Ectodermal cell (in vitro differentiated cells): Measurements from ENCODE around the gene PILRB.
"Not testable (repeated sequence)": the region's sequence is repeated elsewhere in the genome, so short reads cannot be mapped to it uniquely, and the experiment has no call there.

Experiments used
- H3K27ac ChIP-seq: 2 replicates; pipeline ENCODE4 v1.7.0; 2013; ENCODE audit warnings: mild to moderate bottlenecking, low read depth, low read length; ENCODE audit not compliant: insufficient read depth, poor library complexity, severe bottlenecking
- H3K27me3 ChIP-seq: 2 replicates; pipeline ENCODE4 v1.7.0; 2013; ENCODE audit warnings: mild to moderate bottlenecking, low read length; ENCODE audit not compliant: insufficient read depth, control insufficient read depth, poor library complexity, severe bottlenecking
- H3K36me3 ChIP-seq: one replicate; pipeline ENCODE4 v1.7.0; 2013; ENCODE audit warnings: low read length; ENCODE audit not compliant: control insufficient read depth, insufficient read depth
- H3K4me1 ChIP-seq: one replicate; pipeline ENCODE4 v1.7.0; 2013; ENCODE audit warnings: low read length; ENCODE audit not compliant: control insufficient read depth, insufficient read depth
- H3K4me3 ChIP-seq: 2 replicates; pipeline ENCODE4 v1.7.0; 2013; ENCODE audit warnings: low read depth, low read length, control low read depth; ENCODE audit not compliant: insufficient read depth
- H3K9me3 ChIP-seq: 2 replicates; pipeline ENCODE4 v1.7.0; 2013; ENCODE audit warnings: mild to moderate bottlenecking, low read length, moderate library complexity; ENCODE audit not compliant: control insufficient read depth
- WGBS, 2 experiments: methylation state at CpG; one replicate each; pipeline ENCODE4 v1.1.7; 2013; ENCODE audit warnings: missing lambda C conversion rate in 2 of 2; 5-methylcytosine and 5-hydroxymethylcytosine counted together

PILRB gene

DNA sequence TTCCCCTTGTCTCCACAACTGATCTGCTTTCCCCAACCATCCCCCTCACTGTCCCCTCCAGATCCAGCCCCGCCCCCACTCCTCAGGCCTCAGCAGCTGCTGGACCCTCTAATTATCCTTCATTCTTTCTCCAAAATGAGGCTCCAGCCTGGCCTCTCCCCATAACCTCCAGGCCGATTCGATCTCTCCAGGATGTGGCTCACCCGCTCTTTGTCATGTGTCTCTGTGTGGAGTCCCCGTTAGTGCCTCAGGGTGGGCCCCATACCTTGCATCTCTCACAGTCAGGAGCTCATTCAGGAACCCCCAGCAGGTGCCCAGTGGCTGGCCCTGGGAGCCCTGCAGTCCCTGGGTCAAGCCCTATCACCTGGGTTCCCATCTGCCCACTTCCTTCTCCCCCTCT is 16.7 kb downstream of the PILRB start:
- no peaks in the 10 kb centered on the region for H3K36me3 ChIP-seq
- no peaks in the 10 kb centered on the region for H3K27me3 ChIP-seq
- no peaks in the 10 kb centered on the region for H3K9me3 ChIP-seq
- no peak overlapping the region for H3K4me3 ChIP-seq
- peaks cover 17% of the 10 kb centered on the region for H3K4me1 ChIP-seq
- WGBS, 2 experiments, result 73 to 77% methylated on average over 5 of the region's 5 CpGs
- no peak overlapping the region for H3K27ac ChIP-seq

DNA sequence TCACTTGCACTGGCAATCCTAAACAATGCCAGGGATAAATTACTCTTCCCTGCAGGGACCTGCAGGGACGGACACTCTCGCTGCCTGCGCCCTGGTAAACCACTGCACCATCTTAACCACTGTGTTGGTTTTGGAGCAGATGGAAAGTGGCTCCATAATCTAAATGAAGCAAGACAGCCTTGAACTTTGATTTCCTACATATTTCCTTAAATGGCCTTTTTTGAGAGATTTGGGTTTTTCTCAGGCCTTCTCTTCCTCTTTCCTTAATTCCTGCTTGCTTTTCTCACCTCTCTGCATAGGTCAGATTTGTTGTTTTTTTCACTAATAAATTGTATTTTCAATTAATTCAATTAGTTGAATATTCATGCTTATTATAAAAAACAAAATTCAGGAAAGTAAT is 18.1 kb downstream of the PILRB start:
- 92 to 97% methylated on average over 3 of the region's 3 CpGs for WGBS, 2 experiments
- Histone ChIP-seq H3K9me3 (no peaks in the 10 kb centered on the region), H3K36me3 (no peaks in the 10 kb centered on the region), H3K27ac (no peak overlapping the region), H3K4me1 (peaks cover 12% of the 10 kb centered on the region), H3K4me3 (no peak overlapping the region), H3K27me3 (no peaks in the 10 kb centered on the region)

DNA sequence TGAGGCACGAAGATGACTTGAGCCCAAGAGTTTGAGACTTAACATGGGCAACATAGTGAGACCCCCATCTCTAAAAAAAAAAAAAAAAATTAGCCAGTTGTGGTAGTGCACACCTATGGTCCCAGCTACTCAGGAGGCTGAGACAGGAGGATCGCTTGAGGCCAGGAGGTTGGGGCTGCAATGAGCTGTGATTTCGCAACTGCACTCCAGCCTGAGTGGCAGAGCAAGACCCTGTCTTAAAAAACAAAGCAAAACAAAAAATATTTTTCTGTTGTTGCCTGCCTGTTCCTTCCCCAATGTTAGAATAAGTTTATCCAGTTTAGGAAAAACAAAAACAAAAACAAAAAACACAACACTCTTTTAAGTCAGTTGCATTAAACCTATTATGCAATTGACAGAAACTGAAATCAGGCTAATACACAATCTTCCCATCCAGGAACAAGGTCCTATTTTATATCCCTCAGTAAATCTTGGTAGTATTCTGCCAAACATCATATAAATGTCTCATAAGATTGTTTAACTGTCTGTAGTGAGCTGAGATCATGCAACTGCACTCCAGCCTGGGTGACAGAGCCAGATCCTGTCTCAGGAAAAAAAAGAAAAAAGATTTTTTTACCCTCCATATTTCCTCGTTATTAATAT is 20.3 kb downstream of the PILRB start:
- no peaks in the 10 kb centered on the region for H3K27me3 ChIP-seq
- H3K4me1 ChIP-seq, result peaks cover 8% of the 10 kb centered on the region
- no peaks in the 10 kb centered on the region for H3K36me3 ChIP-seq
- 95% methylated on average over 3 to 4 of the region's 4 CpGs for WGBS, 2 experiments
- H3K9me3 ChIP-seq, result no peaks in the 10 kb centered on the region
- H3K4me3 ChIP-seq, result no peak overlapping the region
- no peak overlapping the region for H3K27ac ChIP-seq

DNA sequence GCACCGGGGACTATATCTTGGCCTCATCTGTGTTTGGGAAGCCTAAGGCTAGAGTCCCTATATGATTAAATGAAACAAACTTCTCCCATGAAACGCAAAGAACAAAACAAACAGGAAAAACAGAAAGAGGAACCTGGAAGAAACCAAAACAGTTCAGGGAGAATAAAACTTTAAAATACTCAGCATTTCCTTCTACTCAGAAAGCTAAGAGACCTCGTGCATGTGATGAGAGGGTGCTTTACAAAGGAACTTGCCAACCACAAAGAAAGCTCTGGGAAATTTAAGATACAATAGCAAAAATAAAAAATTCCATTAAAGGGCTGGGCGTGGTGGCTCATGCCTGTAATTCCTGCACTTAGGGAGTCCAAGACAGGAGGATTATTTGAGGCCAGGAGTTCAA is 22.3 kb downstream of the PILRB start:
- 94 to 98% methylated on average over 3 to 4 of the region's 4 CpGs for whole genome bisulfite sequencing, 2 experiments

DNA sequence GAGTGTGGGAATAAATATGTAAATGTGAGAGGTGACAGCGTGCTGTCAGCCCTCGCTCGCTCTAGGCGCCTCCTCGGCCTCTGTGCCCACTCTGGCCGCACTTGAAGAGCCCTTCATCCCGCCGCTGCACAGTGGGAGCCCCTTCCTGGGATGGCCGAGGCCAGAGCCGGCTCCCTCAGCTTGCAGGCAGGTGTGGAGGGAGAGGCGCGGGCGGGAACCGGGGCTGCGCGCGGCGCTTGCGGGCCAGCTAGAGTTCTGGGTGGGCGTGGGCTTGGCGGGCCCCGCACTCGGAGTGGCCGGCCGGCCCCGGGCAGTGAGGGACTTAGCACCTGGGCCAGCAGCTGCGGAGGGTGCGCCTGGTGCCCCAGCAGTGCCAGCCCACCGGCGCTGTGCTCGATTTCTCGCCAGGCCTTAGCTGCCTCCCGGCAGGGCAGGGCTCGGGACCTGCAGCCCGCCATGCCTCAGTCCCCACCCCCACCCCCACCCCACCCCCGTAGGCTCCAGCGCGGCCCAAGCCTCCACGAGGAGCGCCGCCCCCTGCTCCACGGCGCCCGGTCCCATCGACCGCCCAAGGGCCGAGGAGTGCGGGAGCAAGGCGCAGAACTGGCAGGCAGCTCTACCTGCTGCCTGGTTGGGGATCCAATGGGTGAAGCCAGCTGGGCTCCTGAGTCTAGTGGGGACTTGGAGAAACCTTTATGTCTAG is 23.8 kb downstream of the PILRB start:
- WGBS, 2 experiments, result 94 to 95% methylated on average over 47 to 49 of the region's 49 CpGs
- not testable (repeated sequence) for H3K36me3 ChIP-seq, H3K4me1 ChIP-seq, H3K27me3 ChIP-seq, H3K27ac ChIP-seq, H3K4me3 ChIP-seq, H3K9me3 ChIP-seq

More for the DNA sequence above, 22.3 kb downstream of the PILRB start:
- Histone ChIP-seq H3K36me3 (no peaks in the 10 kb centered on the region), H3K4me3 (no peak overlapping the region), H3K4me1 (no peaks in the 10 kb centered on the region), H3K27ac (no peak overlapping the region), H3K9me3 (no peaks in the 10 kb centered on the region), H3K27me3 (no peaks in the 10 kb centered on the region)

DNA sequence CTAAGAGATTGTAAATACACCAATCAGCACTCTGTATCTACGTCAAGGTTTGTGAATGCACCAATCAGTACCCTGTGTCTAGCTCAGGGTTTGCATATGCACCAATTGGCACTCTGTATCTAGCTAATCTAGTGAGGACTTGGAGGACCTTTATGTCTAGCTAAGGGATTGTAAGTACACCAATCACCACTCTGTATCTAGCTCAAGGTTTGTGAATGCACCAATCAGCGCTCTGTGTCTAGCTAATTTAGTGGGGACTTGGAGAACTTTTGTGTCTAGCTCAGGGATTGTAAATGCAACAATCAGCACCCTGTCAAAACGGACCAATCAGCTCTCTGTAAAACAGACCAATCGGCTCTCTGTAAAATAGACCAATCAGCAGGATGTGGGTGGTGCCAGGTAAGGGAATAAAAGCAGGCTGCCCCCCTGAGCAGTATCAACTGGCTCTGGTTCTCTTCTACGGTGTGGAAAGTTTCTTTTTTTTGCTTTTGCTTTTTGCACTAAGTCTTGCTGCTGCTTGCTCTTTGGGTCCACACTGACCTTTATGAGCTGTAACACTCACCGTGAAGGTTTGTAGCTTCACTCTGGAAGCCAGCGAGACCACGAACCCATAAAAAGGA is 24.4 kb downstream of the PILRB start:
- not testable (repeated sequence) for H3K4me1 ChIP-seq, H3K36me3 ChIP-seq, H3K27me3 ChIP-seq, H3K4me3 ChIP-seq, H3K27ac ChIP-seq, H3K9me3 ChIP-seq
- WGBS, 2 experiments, result 91 to 95% methylated on average over 8 of the region's 8 CpGs

DNA sequence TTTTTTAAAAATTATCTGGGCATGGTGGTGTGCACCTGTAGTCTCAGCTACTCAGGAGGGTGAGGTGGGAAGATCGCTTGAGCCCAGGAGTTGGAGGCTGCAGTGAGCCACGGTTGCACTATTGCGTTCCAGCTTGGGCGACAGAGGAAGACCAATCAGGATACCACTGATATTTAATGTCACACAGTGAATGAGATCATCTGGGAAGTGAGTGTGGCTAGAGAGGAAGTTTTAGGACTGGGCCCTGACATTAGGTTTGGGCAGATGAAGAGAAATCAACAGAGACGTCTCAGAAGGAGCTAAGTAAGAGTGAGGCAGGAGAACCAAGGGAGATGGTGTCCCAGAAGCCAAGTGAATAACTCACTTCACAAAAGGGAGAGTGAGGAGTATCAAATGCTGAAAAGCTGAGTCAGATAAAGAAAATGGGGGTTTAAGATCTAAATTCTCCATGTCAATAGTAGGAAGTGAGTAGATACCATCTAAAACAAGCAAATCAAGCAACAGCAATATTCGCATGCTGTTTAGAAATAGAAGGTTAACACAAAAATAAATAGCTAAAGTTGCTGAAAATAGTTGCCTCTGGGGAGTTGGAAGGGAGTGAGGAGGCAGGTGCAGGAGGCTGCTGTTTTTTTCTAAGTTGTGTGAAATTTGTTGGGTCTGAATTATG is 26.8 kb downstream of the PILRB start:
- Histone ChIP-seq H3K27ac (no peak overlapping the region), H3K4me3 (no peak overlapping the region), H3K9me3 (no peaks in the 10 kb centered on the region), H3K4me1 (no peaks in the 10 kb centered on the region), H3K36me3 (no peaks in the 10 kb centered on the region), H3K27me3 (no peaks in the 10 kb centered on the region)
- WGBS, 2 experiments, result 92 to 93% methylated on average over 6 of the region's 6 CpGs

DNA sequence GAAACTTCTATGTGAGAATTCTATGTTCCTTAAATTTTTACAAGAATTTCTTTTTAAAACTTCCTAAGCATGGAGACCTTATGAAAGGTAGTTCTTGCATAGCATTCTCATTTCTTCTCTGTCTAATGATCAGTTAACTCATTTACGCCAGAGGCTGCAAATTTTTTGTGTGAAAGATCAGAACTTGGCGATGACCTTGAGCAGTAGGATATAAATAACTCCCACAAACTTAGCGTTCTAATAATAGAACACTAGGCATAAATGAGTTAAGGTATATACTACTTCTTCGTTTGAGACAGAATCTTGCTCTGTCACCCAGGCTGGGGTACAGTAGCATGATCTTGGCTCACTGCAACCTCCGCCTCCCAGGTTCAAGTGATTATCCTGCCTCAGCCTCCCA is 29.0 kb downstream of the PILRB start:
- no peak overlapping the region for H3K4me3 ChIP-seq
- H3K9me3 ChIP-seq, result no peaks in the 10 kb centered on the region
- H3K27ac ChIP-seq, result no peak overlapping the region
- H3K27me3 ChIP-seq, result no peaks in the 10 kb centered on the region
- WGBS, 2 experiments, result 89 to 98% methylated on average over 3 to 5 of the region's 5 CpGs
- no peaks in the 10 kb centered on the region for H3K36me3 ChIP-seq
- no peaks in the 10 kb centered on the region for H3K4me1 ChIP-seq

DNA sequence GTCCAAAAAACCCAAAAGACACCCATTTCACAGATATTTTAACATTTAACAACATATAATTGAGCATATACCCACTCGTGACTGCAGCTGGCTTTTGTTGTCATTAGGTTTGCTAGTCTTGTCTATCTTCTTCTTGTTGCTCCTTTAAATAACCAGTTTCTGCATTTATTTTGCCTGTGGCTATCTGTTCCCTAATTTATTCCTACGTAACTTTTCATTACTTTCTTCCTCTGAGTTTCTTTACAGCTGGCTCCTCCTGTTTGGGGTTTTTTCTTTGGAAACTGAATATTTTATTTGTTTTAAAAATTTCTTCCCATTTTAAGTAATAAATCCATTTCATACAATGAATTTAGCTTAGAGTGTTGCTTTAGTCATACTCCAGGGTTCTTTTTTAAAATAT is 29.8 kb downstream of the PILRB start:
- no peak overlapping the region for H3K27ac ChIP-seq
- 89 to 96% methylated on average over 2 of the region's 2 CpGs for WGBS, 2 experiments

DNA sequence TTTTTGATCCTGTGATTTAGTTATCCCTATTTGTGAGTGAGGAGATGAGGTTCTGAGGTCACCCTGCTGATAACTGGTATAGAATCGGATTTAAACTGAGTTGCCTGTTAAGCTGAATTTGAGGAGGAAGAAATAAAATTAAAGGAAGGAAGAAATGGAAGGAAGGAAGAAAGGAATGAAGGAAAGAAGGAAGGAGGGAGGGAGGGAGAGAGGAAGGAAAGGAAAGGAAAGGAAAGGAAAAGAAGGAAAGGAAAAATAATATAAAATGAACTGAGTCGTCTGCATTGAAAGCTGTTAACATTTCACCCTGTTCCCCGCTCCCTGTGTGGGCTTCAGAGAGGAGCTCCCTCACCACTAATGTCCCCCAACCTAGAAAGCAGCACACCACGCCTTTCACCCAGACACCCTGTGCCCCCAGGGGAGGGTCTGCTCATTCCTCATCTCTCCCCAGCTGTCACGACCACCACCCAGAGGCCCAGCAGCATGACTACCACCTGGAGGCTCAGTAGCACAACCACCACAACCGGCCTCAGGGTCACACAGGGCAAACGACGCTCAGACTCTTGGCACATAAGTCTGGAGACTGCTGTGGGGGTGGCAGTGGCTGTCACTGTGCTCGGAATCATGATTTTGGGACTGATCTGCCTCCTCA is 31.6 kb downstream of the PILRB start:
- no peaks in the 10 kb centered on the region for H3K9me3 ChIP-seq
- no peaks in the 10 kb centered on the region for H3K27me3 ChIP-seq
- H3K36me3 ChIP-seq, result no peaks in the 10 kb centered on the region
- WGBS, 2 experiments, result 76 to 78% methylated on average over 9 of the region's 9 CpGs
- no peaks in the 10 kb centered on the region for H3K4me1 ChIP-seq
- no peak overlapping the region for H3K27ac ChIP-seq
- H3K4me3 ChIP-seq, result no peak overlapping the region

More for the DNA sequence above, 29.8 kb downstream of the PILRB start:
- no peak overlapping the region for H3K4me3 ChIP-seq
- no peaks in the 10 kb centered on the region for H3K9me3 ChIP-seq
- H3K27me3 ChIP-seq, result no peaks in the 10 kb centered on the region
- no peaks in the 10 kb centered on the region for H3K4me1 ChIP-seq
- no peaks in the 10 kb centered on the region for H3K36me3 ChIP-seq
